Kidney tubule cell (primary cell): ENCODE measurements around the gene MCM10.
"Not testable (repeated sequence)": the region's sequence is repeated elsewhere in the genome, so short reads cannot be mapped to it uniquely, and the experiment has no call there.

Source experiments
- DNase-seq: peaks from one replicate; pipeline ENCODE4 v3.0.0-alpha.2; 2018; ENCODE audit warnings: low spot score

MCM10 gene

GRCh38 chr10:13221572-13221971 is 60.2 kb downstream of the MCM10 start:
- no peak for DNase-seq

GRCh38 chr10:13222151-13222550 is 60.8 kb downstream of the MCM10 start:
- DNase-seq: no peak

GRCh38 chr10:13222566-13222965 is 61.2 kb downstream of the MCM10 start:
- DNase-seq: no peak

GRCh38 chr10:13223241-13223640 is 61.9 kb downstream of the MCM10 start:
- DNase-seq: no peak

- no peak for DNase-seq
These were observed 63.0 kb downstream of the MCM10 start for GRCh38 chr10:13224210-13224995.

- DNase-seq: no peak
These were observed 64.2 kb downstream of the MCM10 start for GRCh38 chr10:13225601-13226000.

- no peak for DNase-seq
These were observed 65.7 kb downstream of the MCM10 start for GRCh38 chr10:13227031-13227430.

- DNase-seq: no peak
These were observed 69.8 kb downstream of the MCM10 start for GRCh38 chr10:13231190-13231589.

GRCh38 chr10:13231808-13232207 is 70.5 kb downstream of the MCM10 start:
- no peak for DNase-seq

GRCh38 chr10:13233358-13233757 is 72.0 kb downstream of the MCM10 start:
- DNase-seq: no peak

- DNase-seq: no peak
These were observed 72.8 kb downstream of the MCM10 start, which contains the start of gene UCMA for GRCh38 chr10:13234172-13234571. Gene UCMA (minus strand): TSS chr10:13234374. CDS start chr10:13234258, 116 bp downstream.

- not testable (repeated sequence) for DNase-seq
These were observed 73.4 kb downstream of the MCM10 start for GRCh38 chr10:13234736-13235135.

GRCh38 chr10:13236638-13237037 is 75.3 kb downstream of the MCM10 start:
- DNase-seq: no peak

- DNase-seq: no peak
These were observed 77.1 kb downstream of the MCM10 start for GRCh38 chr10:13238271-13239077.

GRCh38 chr10:13239923-13240322 is 78.6 kb downstream of the MCM10 start:
- no peak for DNase-seq

GRCh38 chr10:13241613-13242012 is 80.3 kb downstream of the MCM10 start:
- DNase-seq: no peak

- DNase-seq: not testable (repeated sequence)
These were observed 80.9 kb downstream of the MCM10 start for GRCh38 chr10:13242260-13242659.

- DNase-seq: no peak
These were observed 85.9 kb downstream of the MCM10 start for GRCh38 chr10:13247246-13247645.

- DNase-seq: no peak
These were observed 86.4 kb downstream of the MCM10 start for GRCh38 chr10:13247784-13248183.

GRCh38 chr10:13253726-13254125 is 92.4 kb downstream of the MCM10 start:
- DNase-seq: no peak

GRCh38 chr10:13256627-13257026 is 95.3 kb downstream of the MCM10 start:
- DNase-seq: no peak

- no peak for DNase-seq
These were observed 96.3 kb downstream of the MCM10 start for GRCh38 chr10:13257621-13258140.
